SK-N-SH (cell line): Measurements from ENCODE around the gene ZNF674. TPM values are rescaled to one million over a fixed set of nuclear protein-coding genes. Genes with fewer than 3 reads are reported as not detected.

ENCODE experiments used
- CTCF ChIA-PET: fragments of 300-600, 350-600 bp; formaldehyde crosslinking; extraction: SDS; loops from one replicate; lab custom pipeline; 2021; lab: Yijun Ruan, JAX
- POLR2A ChIA-PET: fragments of 350-600 bp; sonication (Branson Sonifier 250); formaldehyde crosslinking; extraction: SDS; loops from one replicate; lab custom pipeline; 2020; ENCODE audit warnings: antibody characterized with exemption, inconsistent platforms; lab: Yijun Ruan, JAX
- DNase-seq: peaks from one replicate; pipeline ENCODE4 v3.0.0; 2012
- H2AFZ ChIP-seq: fragments of 200-600 bp; sonication (generic); 2 replicates; pipeline ENCODE4 v1.8.1; 2016; ENCODE audit warnings: antibody characterized with exemption, mild to moderate bottlenecking, low read depth
- H3F3A ChIP-seq: fragments of 200-600 bp; sonication (generic); replicated peaks from 2 replicates; pipeline ENCODE3; 2016; ENCODE audit warnings: antibody characterized with exemption, mild to moderate bottlenecking; ENCODE audit not compliant: insufficient read depth
- H3K27ac ChIP-seq, 2 experiments: fragments of 200-500 bp in 1 of 2; fragments of 200-600 bp in 1 of 2; sonication (Bioruptor generic) in 1 of 2; sonication (generic), shearing (Covaris generic) in 1 of 2; 2 replicates each; pipeline versions ENCODE4 v1.5.1 to v1.6.1; 2014 to 2016; ENCODE audit warnings: low read depth in 2 of 2, inconsistent platforms in 1 of 2, low read length in 1 of 2, mild to moderate bottlenecking in 1 of 2, mixed read lengths in 1 of 2
- H3K27me3 ChIP-seq: fragments of 200-600 bp; sonication (generic), shearing (Covaris generic); 2 replicates; pipeline ENCODE4 v1.6.1; 2016; ENCODE audit warnings: mixed run types; ENCODE audit not compliant: insufficient read depth
- H3K36me3 ChIP-seq, 2 experiments: fragments of 200-500 bp in 1 of 2; fragments of 200-600 bp in 1 of 2; sonication (Bioruptor generic) in 1 of 2; sonication (generic) in 1 of 2; replicated peaks in 1 of 2; 2 replicates each; pipeline versions ENCODE3 to v1.5.1; 2014 to 2016; ENCODE audit warnings: low read length in 1 of 2, mild to moderate bottlenecking in 1 of 2; ENCODE audit not compliant: insufficient read depth in 2 of 2, control insufficient read depth in 1 of 2
- H3K4me1 ChIP-seq, 2 experiments: fragments of 200-500 bp in 1 of 2; fragments of 200-600 bp in 1 of 2; sonication (Bioruptor generic) in 1 of 2; sonication (generic), shearing (Covaris generic) in 1 of 2; 2 replicates each; pipeline versions ENCODE4 v1.5.1 to v1.6.1; 2014 to 2016; ENCODE audit warnings: low read depth in 1 of 2, low read length in 1 of 2, mixed run types in 1 of 2; ENCODE audit not compliant: insufficient read depth in 2 of 2, control insufficient read depth in 1 of 2
- H3K4me2 ChIP-seq: fragments of 200-600 bp; sonication (generic), shearing (Covaris generic); 2 replicates; pipeline ENCODE4 v1.6.1; 2017; ENCODE audit warnings: mixed run types
- H3K4me3 ChIP-seq, 2 experiments: fragments of 200-500 bp in 1 of 2; fragments of 200-600 bp in 1 of 2; sonication (Bioruptor generic) in 1 of 2; sonication (generic), shearing (Covaris generic) in 1 of 2; 2 replicates each; pipeline versions ENCODE4 v1.5.1 to v1.8.1; 2014 to 2016; ENCODE audit warnings: low read depth in 2 of 2, inconsistent platforms in 1 of 2, low read length in 1 of 2, mild to moderate bottlenecking in 1 of 2, mixed read lengths in 1 of 2, moderate library complexity in 1 of 2
- H3K79me2 ChIP-seq: fragments of 200-600 bp; sonication (generic); 2 replicates; pipeline ENCODE4 v1.8.1; 2017; ENCODE audit warnings: mild to moderate bottlenecking; ENCODE audit not compliant: insufficient read depth
- H3K9ac ChIP-seq: fragments of 200-600 bp; sonication (generic); 2 replicates; pipeline ENCODE4 v1.6.1; 2017; ENCODE audit warnings: mixed run types
- H3K9me2 ChIP-seq: fragments of 200-600 bp; sonication (generic); 2 replicates; pipeline ENCODE4 v1.6.1; 2017; ENCODE audit warnings: mixed run types
- H3K9me3 ChIP-seq: fragments of 200-600 bp; sonication (generic); 2 replicates; pipeline ENCODE4 v1.6.1; 2017; ENCODE audit warnings: mixed run types, mild to moderate bottlenecking, moderate library complexity
- H4K20me1 ChIP-seq: fragments of 200-600 bp; sonication (generic); 2 replicates; pipeline ENCODE4 v1.6.1; 2017; ENCODE audit warnings: mild to moderate bottlenecking, mixed run types; ENCODE audit not compliant: insufficient read depth
- CHD2 ChIP-seq: fragments of 150-350 bp; IDR thresholded peaks from 2 replicates; pipeline ENCODE4 v1.6.1; 2018; ENCODE audit warnings: low read length; ENCODE audit not compliant: partially characterized antibody
- FOSL2 ChIP-seq: IDR thresholded peaks from 2 replicates; pipeline ENCODE4 v1.4.0; 2012; ENCODE audit warnings: low read depth, mild to moderate bottlenecking, moderate library complexity, borderline replicate concordance
- FOXJ3 ChIP-seq: sonication (generic); formaldehyde crosslinking; IDR thresholded peaks from 2 replicates; pipeline ENCODE4 v1.5.1; 2020; ENCODE audit warnings: mild to moderate bottlenecking, missing genetic modification reagents
- GABPA ChIP-seq: IDR thresholded peaks from 2 replicates; pipeline ENCODE4 v1.4.0; 2012; ENCODE audit warnings: low read depth, mild to moderate bottlenecking
- GATA2 ChIP-seq: sonication (generic); formaldehyde crosslinking; IDR thresholded peaks from 2 replicates; pipeline ENCODE4 v1.5.0; 2020; ENCODE audit warnings: mild to moderate bottlenecking, missing genetic modification reagents
- IRF3 ChIP-seq: fragments of 150-350 bp; IDR thresholded peaks from 2 replicates; pipeline ENCODE4 v1.6.1; 2016; ENCODE audit warnings: mild to moderate bottlenecking, low read depth, low read length
- MXI1 ChIP-seq: IDR thresholded peaks from 2 replicates; pipeline ENCODE4 v1.6.1; 2012; ENCODE audit warnings: mild to moderate bottlenecking, low read depth, low read length, improper control_type of control experiment
- PBX3 ChIP-seq: IDR thresholded peaks from 2 replicates; pipeline ENCODE4; 2012
- POLR2AphosphoS5 ChIP-seq: IDR thresholded peaks from 2 replicates; pipeline ENCODE4 v1.6.1; 2012; ENCODE audit warnings: low read depth, low read length
- RAD21 ChIP-seq: IDR thresholded peaks from 2 replicates; pipeline ENCODE4 v1.6.1; 2012; ENCODE audit warnings: mild to moderate bottlenecking, low read length
- RCOR1 ChIP-seq: fragments of 150-350 bp; IDR thresholded peaks from 2 replicates; pipeline ENCODE4 v1.6.1; 2017; ENCODE audit warnings: antibody characterized with exemption, low read length
- REST ChIP-seq: IDR thresholded peaks from 2 replicates; pipeline ENCODE4 v1.6.1; 2012; ENCODE audit warnings: mild to moderate bottlenecking, low read depth, low read length, moderate library complexity
- RFX5 ChIP-seq: IDR thresholded peaks from 2 replicates; pipeline ENCODE4 v1.6.1; 2012; ENCODE audit warnings: mild to moderate bottlenecking, improper control_type of control experiment, low read length
- RXRA ChIP-seq: IDR thresholded peaks from 2 replicates; pipeline ENCODE4 v1.4.0; 2012; ENCODE audit warnings: low read depth, mild to moderate bottlenecking, borderline replicate concordance
- TAF1 ChIP-seq: IDR thresholded peaks from 2 replicates; pipeline ENCODE4 v1.6.1; 2012; ENCODE audit warnings: low read depth, mild to moderate bottlenecking, low read length, moderate library complexity, borderline replicate concordance
- TCF12 ChIP-seq: IDR thresholded peaks from 2 replicates; pipeline ENCODE4 v1.4.0; 2012
- TEAD4 ChIP-seq: IDR thresholded peaks from 2 replicates; pipeline ENCODE4 v1.4.0; 2012; ENCODE audit warnings: mild to moderate bottlenecking, borderline replicate concordance; ENCODE audit not compliant: insufficient read depth
- YY1 ChIP-seq: IDR thresholded peaks from 2 replicates; pipeline ENCODE4 v1.4.0; 2012; ENCODE audit warnings: low read depth, mild to moderate bottlenecking
- WGBS: methylation state at CpG from one replicate; pipeline ENCODE4 v1.1.6; 2017; ENCODE audit warnings: low lambda C conversion rate; 5-methylcytosine and 5-hydroxymethylcytosine counted together
- polyA plus RNA-seq, 3 experiments: library from polyadenylated mRNA; depleted of rRNA; stranded (reverse); fragments of >200 nt; gene quantifications; 2 replicates each; pipeline ENCODE4 v1.2.3, GENCODE V29; 2012

ZNF674 gene
- polyA plus RNA-seq, 1 of the 3 experiments (the other 2 are of a cell fraction): 2.3 TPM

GRCh38 chrX:46576458-46576857 lies 31.2 kb upstream of the ZNF674 start:
- H3K27me3 ChIP-seq: peaks cover 6% of the 10 kb centered on the region
- H3K79me2 ChIP-seq: peaks cover 25% of the 10 kb centered on the region; the same call in 1 of the 2 replicates
- WGBS: 40% methylated on average over 3 of the region's 3 CpGs
- peak overlapping the region; percentile 56 to 58 for H3K4me3 ChIP-seq
- peaks cover 0 to 2% of the 10 kb centered on the region in 2 experiments; a peak in 1 of 4 replicates for H3K4me1 ChIP-seq
- no peak overlapping the region for H2AFZ ChIP-seq
- H3K27ac ChIP-seq: peak overlapping the region in 1 of 2 experiments; percentile 53; a peak in 1 of 4 replicates
- H3K9ac ChIP-seq: no peak overlapping the region
- ChIA-PET POLR2A (no interaction called here), CTCF (interaction anchor here (1.0 kb wide), 1 partner anchor 65 kb away, joined by 3 read pairs; no protein-coding TSS in a partner anchor)
- H4K20me1 ChIP-seq: no peaks in the 10 kb centered on the region
- DNase-seq: no peak
- peak overlapping the region; percentile 82 for H3K4me2 ChIP-seq
- no peaks in the 10 kb centered on the region for H3K9me3 ChIP-seq
- H3K9me2 ChIP-seq: no peaks in the 10 kb centered on the region
- peaks cover 4% of the 10 kb centered on the region for H3F3A ChIP-seq
- H3K36me3 ChIP-seq: peaks cover 0 to 3% of the 10 kb centered on the region in 2 experiments
- TF ChIP-seq FOSL2 (no peak), YY1 (no peak), TCF12 (no peak), GABPA (no peak), CHD2 (no peak), RXRA (no peak), IRF3 (no peak), RAD21 (no peak), GATA2 (CRISPR knock-in tag) (no peak), REST (no peak), RCOR1 (no peak), PBX3 (no peak), RFX5 (no peak), MXI1 (no peak), FOXJ3 (CRISPR knock-in tag) (no peak), TAF1 (no peak), TEAD4 (no peak), POLR2AphosphoS5 (no peak)
- TF ChIP-seq, all 33 proteins: peak for 0
